ELF-1 (cell line): Measurements from ENCODE around the gene SLC35G1.

Experiments used
- DNase-seq: peaks from one replicate; pipeline ENCODE4 v3.0.0-alpha.2; 2016; ENCODE audit warnings: low read depth, low spot score

SLC35G1 gene, protein sequence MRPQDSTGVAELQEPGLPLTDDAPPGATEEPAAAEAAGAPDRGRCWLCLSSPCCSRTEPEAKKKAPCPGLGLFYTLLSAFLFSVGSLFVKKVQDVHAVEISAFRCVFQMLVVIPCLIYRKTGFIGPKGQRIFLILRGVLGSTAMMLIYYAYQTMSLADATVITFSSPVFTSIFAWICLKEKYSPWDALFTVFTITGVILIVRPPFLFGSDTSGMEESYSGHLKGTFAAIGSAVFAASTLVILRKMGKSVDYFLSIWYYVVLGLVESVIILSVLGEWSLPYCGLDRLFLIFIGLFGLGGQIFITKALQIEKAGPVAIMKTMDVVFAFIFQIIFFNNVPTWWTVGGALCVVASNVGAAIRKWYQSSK

DNA sequence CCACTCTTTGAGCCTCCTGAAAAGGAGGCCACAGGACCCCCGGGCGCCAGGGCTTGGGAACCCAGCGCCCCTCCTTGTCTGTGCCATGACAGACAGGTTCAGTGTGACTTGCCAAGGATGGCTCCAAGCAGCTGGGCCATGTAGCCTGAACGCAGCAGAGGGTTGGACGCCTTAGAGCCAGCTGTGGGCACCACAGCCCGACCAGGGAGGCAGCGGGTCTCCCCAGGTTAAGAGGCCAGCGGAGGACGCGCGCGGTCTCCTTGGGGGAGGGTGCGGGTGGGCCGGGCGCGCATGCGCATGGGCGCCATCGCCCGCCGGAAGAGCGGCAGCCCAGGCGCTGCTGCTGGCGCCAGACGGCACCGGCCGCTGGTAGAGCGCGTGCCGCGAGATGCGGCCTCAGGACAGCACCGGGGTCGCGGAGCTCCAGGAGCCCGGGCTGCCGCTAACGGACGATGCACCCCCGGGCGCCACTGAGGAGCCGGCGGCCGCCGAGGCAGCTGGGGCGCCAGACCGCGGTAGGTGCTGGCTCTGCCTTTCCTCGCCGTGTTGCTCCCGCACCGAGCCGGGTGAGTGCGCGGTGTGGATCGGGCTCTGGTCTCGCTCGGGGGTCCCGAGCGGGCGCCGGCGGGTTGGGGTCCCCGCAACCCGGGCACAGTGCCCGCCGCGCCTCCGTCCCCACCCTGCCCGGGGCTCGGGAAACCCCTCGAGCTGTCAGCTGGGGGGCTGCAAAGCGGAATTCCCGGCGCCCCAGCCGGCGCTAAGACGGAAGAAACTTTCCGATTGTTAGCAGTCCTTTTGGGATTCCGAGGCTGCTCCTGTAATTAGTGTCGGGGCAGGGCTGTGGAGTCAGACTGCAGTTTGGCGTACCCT lies at the start of gene SLC35G1:
Gene SLC35G1, plus strand, starts transcription at position 333 of the 870 bp plus-strand sequence. Its CDS starts 56 bp downstream, at position 389.
- peak; percentile 89 for DNase-seq

DNA sequence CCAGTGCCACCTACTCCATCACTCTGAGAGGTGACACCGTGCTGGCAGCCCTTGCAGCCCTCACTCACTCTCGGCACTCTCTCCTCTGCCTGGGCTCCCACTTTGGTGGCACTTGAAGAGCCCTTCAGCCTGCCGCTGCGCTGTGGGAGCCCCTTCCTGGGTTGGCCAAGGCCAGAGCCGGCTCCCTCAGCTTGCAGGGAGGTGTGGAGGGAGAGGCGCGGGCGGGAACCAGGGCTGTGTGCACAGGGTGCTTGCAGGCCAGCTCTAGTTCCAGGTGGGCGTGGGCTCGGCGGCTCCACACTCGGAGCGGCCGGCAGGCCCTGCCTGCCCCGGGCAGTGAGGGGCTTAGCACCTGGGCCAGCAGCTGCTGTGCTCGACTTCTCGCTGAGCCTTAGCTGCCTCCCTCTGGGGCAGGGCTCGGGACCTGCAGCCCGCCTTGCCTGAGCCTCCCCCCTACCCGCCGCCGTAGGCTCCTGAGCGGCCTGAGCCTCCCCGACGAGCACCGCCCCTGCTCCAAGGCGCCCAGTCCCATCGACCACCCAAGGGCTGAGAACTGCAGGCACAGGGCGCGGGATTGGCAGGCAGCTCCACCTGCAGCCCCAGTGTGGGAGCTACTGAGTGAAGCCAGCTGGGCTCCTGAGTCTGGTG lies 48.7 kb upstream of the SLC35G1 start:
- no peak for DNase-seq

DNA sequence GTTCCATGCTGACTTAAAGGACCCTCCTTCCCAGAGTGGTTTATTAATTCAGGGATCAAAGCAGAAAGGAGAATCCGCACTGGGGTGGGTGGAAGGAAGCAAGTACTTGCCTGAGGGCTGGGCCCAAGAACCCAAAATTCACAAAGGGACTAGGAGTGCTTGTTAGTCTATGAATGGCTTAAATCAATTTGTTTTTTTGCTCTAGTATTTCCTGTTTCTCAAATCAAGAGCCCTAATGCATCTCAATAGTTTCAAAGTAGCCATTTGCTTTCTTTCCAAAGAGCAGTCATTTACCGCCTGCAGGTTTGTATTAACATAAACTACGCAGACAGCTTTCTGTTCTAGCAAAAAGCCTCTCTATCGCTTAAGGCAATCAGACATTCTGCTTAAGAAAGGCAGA lies 44.2 kb upstream of the SLC35G1 start:
- peak; percentile 74 for DNase-seq

DNA sequence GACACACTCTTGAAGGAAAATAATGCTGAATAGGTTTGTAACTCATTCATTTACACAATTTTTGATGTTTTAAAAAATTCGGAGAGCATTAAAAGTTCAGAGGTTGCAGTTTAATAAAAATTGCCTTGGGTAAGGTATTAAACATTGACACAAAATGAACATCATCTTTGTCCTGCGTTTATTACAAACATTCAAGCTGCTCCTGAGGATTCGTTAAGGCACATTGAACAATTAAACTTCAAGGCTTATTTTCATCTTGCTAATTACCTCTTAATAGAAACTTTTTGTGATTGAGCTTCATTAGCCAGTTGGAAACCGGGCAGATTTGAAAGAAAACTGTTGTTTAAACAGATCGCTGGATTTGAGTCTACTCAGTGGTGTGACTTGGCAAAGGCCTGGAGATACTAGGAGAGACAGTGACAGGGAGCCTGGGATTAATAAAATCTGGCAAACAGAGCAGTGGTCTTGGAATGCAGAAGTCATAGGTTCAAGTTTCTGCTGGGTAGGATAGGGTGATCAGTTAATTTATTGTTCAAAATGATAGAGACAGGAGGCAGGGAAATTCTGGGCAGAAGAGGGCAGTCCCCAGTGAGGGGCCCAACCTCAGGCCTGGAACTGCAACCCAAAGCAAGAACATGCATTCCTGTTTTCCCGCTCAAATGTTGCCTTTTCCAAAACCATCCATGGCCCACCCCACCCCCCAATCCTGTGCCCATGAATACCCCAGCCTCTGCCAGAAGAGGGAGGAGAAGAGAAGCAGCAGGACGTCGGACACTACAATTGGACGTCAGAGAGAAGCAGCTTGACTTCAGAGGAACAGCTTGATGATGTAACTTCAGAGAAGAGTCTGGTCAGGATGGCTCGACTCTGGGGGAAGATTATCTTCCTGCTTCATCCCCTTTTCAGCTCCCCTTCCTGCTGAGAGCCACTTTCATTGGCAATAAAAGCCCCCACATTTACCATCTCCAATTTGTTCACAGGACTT lies 43.5 kb upstream of the SLC35G1 start:
- peak; percentile 50 for DNase-seq

DNA sequence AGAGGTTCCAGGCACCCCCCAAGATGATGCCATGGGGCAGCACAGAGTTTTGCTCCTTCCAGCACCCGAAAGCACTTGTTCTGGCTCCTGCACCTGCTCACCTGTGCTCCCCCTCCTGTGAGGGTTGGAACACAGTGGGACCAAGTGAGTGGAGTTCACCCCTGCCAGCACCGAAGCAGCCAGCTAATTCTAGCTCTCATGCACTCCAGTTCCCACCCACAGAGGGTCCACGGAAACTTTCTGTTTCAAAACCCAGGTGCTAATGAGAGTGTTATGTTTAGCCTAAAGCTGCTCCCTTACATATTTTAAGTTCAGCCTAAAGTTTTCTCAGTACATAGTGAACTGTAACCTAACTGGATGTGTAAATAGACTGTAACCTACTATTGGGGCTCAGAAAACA lies 42.6 kb upstream of the SLC35G1 start:
- DNase-seq = no peak

DNA sequence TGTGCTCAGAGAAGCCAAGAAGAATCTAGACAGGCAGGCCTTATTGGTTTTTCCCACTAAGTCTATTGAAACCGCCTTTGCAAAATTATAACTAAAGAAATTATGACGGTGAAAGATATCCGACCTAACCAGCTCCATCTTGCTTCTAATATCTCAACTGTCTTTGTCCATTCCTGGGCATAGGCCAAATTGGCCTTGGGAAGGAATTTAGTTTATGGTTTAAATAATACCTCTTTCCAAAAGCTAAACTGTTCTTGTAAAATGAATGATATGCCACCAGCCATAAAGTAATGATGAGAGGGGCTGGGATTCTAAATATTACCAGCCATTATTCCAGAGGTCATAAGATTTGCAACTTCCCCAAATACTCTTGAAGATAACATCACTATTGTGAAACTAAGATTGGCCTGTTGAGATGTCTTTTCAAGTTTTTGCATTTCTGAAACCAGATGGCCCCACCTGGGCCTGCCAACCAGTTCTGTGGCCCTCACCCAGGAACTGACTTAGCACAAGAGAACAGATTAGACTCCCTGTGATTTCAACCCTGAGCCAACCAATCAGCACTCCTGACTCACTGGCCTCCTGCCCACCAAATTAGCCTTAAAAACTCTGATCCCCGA lies 41.2 kb upstream of the SLC35G1 start:
- DNase-seq = no peak

DNA sequence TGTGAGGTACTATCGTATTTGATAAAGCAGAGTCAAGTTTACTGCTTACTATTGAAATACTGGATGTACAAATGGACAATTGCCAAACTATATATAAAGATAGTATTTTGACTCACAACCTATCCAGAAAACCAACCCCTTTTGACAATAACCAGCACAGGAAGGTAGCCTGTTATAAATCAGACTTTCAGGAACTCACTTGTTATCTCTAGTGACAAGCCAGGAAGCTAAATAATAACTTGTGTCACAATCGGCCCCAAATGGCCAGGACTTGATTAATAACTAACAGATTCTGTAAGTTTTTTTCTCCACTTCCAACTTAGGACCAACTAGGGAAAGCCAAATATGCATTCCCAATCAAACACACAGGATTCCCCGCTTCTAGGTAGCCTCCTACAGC lies 38.8 kb upstream of the SLC35G1 start:
- no peak for DNase-seq

DNA sequence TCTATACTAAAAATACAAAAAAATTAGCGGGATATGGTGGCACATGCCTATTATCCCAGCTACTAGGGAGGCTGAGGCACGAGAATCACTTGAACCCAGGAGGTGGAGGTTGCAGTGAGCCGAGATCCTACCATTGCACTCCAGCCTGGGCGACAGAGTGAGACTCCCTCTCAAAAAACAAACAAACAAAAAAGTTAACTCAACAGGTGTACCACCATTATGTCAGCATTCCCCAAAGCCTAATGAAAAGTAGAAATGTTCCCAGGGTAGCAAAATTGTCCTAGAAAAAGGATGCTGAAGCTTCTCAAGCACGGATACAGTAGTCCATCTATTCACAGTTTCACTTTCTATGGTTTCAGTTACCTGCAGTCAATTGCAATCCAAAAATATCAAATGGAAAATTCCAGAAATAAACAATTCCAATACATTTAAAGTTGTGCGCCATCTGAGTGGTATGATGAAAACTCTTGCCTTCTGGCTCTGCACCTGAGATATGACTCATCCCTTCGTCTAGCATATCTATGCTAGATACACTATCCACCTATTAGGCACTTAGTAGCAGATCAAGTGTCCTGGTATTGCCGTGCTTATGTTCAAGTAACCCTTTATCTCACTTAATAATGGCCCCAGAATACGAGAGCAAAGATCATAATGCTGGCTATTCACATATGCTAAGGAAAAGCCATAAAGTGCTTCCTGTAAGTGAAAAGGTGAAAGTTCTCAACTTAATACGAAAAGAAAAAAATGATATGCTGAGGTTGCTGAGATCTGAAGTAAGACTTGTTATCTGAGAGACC lies 37.2 kb upstream of the SLC35G1 start:
- no peak for DNase-seq

DNA sequence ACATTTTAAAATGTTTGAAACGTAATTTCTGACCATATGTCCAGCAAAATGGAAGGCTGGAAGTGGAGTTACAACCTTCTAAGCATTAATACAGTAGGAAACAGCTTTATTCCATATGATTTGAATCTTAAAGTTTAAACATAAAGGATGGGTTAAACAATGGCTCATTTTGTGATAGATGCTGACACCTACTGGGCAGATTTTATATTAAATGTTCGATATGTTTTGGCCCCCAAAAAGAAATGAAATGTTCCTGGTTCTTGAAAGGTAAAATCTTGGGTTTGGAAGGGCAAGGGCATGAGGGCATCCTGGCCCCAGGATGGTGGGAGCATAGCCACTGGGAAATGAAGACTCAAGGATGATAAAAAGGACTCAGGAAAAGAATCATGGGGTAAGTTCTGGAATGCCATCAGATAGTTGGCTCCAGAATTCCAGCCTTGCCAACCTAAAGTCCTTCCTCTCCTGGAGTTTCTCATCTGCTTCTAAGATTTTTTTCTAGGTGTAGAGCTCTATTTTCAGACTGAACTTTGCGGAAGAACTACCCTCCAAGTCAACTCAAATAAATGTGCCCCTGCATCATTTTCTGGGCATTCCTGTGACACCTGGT lies 34.6 kb upstream of the SLC35G1 start:
- no peak for DNase-seq

DNA sequence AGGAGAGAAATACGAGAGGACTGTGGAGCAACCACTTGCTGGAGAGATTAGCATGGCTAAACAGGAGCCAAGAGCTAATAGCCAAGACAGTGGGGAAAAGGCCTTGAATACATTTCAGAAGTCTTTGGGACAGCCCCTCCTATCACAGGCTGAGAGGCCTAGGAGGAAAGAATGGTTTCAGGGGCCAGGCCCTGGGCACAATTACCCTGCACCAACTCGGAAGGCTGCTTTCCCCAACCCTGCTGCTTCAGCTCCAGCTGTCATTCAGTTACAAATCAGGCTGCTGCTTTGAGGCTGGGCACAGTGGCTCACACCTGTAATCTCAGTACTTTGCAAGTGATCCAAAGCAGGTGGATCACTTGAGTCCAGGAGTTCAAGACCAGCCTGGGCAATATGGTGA lies 32.0 kb upstream of the SLC35G1 start:
- no peak for DNase-seq

DNA sequence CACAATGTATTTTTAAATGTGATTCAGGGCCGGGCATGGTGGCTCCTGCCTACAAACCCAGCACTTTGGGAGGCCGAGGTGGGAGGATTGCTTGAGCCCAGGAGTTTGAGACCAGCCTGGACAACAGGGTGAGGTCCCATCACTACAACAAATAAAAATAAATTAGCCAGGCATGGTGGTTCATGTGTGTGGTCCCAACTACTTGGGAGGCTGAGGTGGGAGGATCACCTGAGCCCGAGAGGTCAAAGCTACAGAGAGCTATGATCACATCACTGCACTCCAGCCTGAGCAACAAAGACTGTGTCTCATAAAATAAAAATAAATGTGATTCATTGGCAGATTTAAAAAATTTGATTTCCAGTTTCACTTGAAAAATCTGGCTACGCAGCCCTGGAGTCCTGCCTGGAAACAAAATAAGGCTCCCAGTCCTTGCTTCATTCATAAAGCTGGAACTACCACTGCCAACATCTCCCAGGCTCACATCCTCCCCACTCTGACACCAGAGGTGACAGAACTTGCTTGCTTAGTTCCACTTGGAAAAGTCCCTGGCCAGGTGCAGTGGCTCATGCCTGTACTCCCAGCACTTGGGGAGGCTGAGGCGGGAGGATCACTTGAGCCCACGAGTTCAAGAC lies 27.9 kb upstream of the SLC35G1 start:
- no peak for DNase-seq

DNA sequence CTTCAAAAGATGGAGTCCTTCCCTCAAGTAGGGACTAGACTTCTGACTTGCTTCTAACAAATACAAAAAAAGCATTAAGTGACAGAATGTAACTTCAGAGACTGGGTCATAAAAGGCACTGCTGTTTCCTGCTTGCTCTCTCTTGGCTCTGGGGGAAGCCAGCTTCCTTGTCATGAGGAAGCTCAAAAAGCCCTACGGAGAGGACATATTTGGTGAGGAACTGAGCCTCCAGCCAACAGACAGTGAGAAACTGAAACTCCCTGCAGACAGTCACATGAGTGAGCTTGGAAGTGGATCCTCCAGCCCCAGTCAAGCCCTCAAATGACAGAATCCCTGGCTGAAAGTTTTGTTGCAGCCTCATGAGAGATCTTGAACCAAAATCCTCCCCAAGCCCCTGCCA lies 26.3 kb upstream of the SLC35G1 start:
- no peak for DNase-seq

DNA sequence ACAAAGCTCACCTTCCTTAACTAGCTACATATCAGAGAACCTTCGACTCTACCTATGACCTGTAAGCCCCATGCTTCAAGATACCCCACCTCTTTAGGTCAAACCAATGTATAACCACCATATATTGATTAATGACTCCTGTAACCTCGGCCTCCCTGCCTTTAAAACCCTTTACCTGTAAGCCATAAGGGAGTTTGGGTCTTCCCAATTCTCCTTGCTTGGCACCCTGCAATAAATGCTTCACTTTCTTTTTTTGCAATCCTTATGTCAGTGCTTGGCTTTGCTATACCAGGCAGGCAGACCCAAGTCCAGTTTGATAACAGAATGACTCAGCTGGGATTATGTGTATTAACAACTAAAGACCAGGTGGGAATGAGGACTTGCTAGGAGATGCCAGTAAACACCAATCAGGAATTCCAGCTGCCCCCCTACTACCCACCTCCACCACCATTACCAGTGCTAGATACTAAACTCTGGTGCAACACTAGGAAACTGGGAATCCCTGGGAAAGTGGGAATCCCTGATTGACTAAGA lies 22.0 kb upstream of the SLC35G1 start:
- no peak for DNase-seq

DNA sequence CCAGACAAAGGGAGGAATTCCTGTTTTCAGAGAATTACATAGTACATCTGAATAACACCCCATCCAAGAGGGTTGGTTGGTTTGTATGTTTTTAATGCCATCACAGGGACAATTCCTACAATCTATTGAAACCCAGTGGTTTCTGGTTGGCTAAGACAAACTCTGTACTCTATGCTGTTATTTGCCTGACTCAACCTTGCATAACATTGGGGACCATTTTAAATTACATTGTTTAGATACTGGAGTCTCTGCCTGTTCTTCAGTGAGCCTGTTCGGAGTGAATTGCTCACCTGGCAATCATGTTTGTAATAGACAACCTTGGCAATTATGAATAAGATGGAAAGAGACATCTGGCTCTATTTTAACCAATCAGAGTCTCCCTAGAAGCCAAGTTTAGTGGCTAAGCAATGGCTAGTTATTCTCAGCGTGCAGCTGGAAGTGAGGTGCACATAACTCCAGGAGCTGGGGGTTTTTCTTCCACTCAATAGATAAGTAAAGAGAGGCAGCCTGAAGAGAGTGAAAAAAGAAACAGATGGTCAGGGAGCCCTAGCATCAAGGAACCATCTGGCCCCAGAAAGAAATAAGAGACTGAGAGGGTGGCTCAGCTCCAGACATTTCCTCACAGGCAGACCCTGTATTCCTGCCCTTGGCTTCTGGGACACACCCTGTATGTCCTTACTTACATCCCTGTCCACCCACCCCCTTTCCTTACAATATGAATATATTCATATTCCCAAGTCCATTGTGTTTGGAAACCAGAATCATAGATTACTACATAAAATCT lies 21.2 kb upstream of the SLC35G1 start:
- DNase-seq = no peak

DNA sequence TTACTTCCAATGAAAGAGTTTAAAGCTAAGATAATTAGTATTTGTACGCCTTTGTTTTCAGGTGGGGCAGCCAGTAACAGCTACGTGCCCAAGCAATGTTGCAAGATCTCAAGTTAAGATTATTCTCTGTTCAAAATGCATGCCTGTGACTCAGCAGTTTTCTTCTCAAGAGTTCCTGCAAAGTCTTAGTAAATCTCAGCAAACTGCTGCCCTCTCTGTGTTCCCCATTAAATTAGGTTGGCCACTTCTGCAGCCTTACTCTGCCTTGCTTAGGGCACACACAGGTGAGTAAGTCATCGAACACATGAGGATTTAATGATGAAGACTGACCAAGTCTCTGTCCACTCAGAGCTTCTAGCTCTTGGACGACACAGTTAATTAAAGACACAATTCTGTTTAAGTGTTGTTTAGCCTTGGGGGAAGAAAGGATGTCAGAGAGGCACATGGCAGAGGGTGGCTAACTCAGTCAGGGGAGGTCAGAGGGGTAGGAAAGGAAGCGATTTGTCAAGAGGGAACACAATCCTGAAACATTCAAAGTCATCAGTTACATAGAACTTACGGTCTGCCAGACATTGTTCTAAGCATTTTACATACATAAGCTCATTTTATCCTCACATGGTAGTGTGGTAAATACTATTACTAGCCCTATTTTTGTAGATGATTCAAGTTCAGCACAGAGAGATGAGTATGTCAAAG lies 20.2 kb upstream of the SLC35G1 start:
- no peak for DNase-seq

DNA sequence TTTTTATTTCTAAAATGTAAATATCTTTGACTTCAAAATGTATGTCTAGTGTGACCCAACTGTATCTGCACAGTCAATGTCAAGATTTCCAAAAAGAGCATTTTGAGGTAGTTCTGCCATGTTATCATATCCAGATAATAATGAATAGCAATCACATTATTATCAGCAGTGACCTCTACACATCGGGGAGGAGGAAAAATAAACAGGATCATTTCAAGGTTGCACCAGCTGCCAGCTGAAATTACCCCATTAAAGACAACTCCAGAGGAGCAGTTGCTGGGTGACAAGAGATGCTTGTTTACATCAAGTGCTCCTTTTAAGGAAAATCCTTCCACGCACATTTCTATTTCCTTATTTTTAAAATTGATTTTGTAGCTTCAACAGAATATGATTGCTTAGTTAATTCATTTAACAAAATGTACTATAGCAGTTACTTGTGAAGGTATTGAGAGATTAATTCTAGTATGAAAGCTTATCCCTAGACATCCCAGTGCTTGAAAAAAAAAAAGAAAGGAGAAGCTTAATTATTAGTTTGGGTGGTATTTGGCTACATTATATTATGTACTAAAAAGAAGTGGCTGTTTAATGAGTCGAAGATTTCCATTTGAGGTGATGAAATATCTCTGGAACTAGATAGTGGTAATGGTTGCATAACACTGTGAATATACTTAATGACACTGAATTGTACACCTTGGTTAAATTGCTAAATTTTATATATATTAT lies 19.3 kb upstream of the SLC35G1 start:
- no peak for DNase-seq

DNA sequence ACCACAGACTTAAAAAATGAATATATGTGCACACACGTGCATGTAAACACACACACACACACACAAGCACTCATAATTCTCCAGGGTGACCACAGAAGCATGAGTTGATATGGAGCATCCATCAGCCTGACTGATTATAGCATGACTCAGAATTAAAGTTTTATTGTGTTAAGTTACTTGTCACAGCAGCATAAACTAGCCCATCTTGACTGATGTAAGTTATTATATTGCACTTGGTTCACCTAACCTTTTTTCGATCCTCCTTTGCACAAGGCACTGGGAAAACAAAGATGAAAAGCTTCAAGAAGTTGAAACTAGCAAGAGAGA lies 18.8 kb upstream of the SLC35G1 start:
- no peak for DNase-seq
